ENCODE results near the gene SPTLC2. TPM values are rescaled to one million over a fixed set of nuclear protein-coding genes. Genes with fewer than 3 reads are reported as not detected.
"Not testable (repeated sequence)": the region's sequence is repeated elsewhere in the genome, so short reads cannot be mapped to it uniquely, and the experiment has no call there.

The SPTLC2 gene
- total RNA-seq, 1 donor from 2014 or later: 63.6 TPM

DNA sequence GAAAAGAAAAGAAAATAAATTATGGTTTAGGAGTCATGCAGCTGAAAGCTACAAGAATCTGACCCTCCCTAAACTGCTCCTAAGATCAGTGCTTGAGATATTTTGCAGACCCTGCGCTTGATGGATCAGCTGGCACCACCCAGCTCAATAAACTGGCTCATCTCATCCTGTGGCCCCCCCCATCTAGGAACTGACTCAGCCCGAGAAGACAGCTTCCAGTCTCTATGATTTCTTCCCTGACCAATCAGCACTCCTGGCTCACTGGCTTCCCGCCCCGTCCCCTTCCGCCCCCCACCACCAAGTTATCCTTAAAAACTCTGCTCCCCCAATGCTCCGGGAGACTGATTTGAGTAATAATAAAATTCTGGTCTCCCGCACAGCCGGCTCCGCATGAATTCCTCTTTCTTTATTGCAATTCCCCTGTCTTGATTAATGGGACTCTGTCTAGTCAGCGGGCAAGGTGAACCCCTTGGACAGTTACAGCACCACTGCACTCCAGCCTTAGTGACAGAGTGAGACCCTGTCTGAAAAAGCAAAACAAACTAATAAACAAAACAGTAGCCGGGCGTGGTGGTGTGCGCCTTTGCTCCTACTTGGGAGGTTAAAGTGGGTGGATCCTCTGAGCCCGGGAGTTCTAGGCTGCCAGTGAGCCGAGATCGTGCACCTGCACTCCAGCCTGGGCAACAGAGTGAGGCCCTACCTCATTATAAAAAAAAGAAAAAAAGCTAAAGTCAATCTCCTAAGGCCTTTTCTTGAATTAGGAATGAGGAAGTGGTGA, 24.5 kb upstream of the SPTLC2 start:
- Mint-ChIP-seq H3K27ac (ENCODE audit: unreplicated experiment) (no peak overlapping the region), H3K36me3 (ENCODE audit: low read depth, unreplicated experiment) (no peaks in the 10 kb centered on the region), H3K27me3 (ENCODE audit: unreplicated experiment) (no peaks in the 10 kb centered on the region), H3K9me3 (ENCODE audit: unreplicated experiment) (no peaks in the 10 kb centered on the region), H3K4me1 (ENCODE audit: unreplicated experiment) (no peaks in the 10 kb centered on the region), H3K4me3 (ENCODE audit: unreplicated experiment) (no peak overlapping the region)
- DNase-seq (ENCODE audit: low spot score): no peak
- TF ChIP-seq CTCF (IDR thresholded peaks at IDR 0.05; ENCODE audit: unreplicated experiment): no peak

- Mint-ChIP-seq H3K36me3 (ENCODE audit: low read depth, unreplicated experiment) (no peaks in the 10 kb centered on the region), H3K27me3 (ENCODE audit: unreplicated experiment) (no peaks in the 10 kb centered on the region), H3K27ac (ENCODE audit: unreplicated experiment) (no peak overlapping the region), H3K4me1 (ENCODE audit: unreplicated experiment) (no peaks in the 10 kb centered on the region), H3K4me3 (ENCODE audit: unreplicated experiment) (no peak overlapping the region), H3K9me3 (ENCODE audit: unreplicated experiment) (no peaks in the 10 kb centered on the region)
- no peak for DNase-seq (ENCODE audit: low spot score)
- TF ChIP-seq CTCF (IDR thresholded peaks at IDR 0.05; ENCODE audit: unreplicated experiment): no peak
Observed at GRCh38 chr14:77638771-77639171, 22.3 kb upstream of the SPTLC2 start.

GRCh38 chr14:77635869-77636268, 19.4 kb upstream of the SPTLC2 start:
- not testable (repeated sequence) for H3K27me3 Mint-ChIP-seq (ENCODE audit: unreplicated experiment)

GRCh38 chr14:77635466-77635865, 19.0 kb upstream of the SPTLC2 start:
- not testable (repeated sequence) for H3K4me3 Mint-ChIP-seq (ENCODE audit: unreplicated experiment); H3K27me3 Mint-ChIP-seq (ENCODE audit: unreplicated experiment); H3K9me3 Mint-ChIP-seq (ENCODE audit: unreplicated experiment); H3K27ac Mint-ChIP-seq (ENCODE audit: unreplicated experiment); DNase-seq (ENCODE audit: low spot score); H3K4me1 Mint-ChIP-seq (ENCODE audit: unreplicated experiment); H3K36me3 Mint-ChIP-seq (ENCODE audit: low read depth, unreplicated experiment)

More at GRCh38 chr14:77635869-77636268, 19.4 kb upstream of the SPTLC2 start:
- not testable (repeated sequence) for H3K36me3 Mint-ChIP-seq (ENCODE audit: low read depth, unreplicated experiment); H3K4me3 Mint-ChIP-seq (ENCODE audit: unreplicated experiment); H3K4me1 Mint-ChIP-seq (ENCODE audit: unreplicated experiment); DNase-seq (ENCODE audit: low spot score); H3K27ac Mint-ChIP-seq (ENCODE audit: unreplicated experiment); H3K9me3 Mint-ChIP-seq (ENCODE audit: unreplicated experiment)

DNA sequence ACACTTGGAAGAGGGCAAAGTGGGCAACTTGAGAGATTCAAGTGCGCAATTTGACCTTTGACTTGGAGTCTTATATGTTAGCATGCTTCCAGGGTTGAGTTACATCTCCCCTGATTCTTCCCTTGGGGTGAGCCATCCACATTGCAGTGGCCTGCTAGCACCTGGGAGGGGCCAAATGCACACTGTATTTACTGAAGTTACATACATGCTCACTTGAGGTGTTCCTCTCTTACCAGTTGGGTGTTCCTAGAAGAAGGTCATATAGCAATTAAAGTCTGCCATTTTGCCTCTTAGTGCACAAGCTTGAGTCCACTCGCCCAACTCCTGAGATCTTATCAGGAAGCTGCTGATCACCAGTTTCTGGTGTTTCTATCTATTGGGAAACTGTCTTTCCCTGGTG, 13.7 kb upstream of the SPTLC2 start:
- Mint-ChIP-seq H3K4me1 (ENCODE audit: unreplicated experiment) (no peaks in the 10 kb centered on the region), H3K27me3 (ENCODE audit: unreplicated experiment) (no peaks in the 10 kb centered on the region), H3K27ac (ENCODE audit: unreplicated experiment) (no peak overlapping the region), H3K4me3 (ENCODE audit: unreplicated experiment) (no peak overlapping the region), H3K9me3 (ENCODE audit: unreplicated experiment) (no peaks in the 10 kb centered on the region), H3K36me3 (ENCODE audit: low read depth, unreplicated experiment) (no peaks in the 10 kb centered on the region)
- no peak for DNase-seq (ENCODE audit: low spot score)
- TF ChIP-seq CTCF (IDR thresholded peaks at IDR 0.05; ENCODE audit: unreplicated experiment): no peak

DNA sequence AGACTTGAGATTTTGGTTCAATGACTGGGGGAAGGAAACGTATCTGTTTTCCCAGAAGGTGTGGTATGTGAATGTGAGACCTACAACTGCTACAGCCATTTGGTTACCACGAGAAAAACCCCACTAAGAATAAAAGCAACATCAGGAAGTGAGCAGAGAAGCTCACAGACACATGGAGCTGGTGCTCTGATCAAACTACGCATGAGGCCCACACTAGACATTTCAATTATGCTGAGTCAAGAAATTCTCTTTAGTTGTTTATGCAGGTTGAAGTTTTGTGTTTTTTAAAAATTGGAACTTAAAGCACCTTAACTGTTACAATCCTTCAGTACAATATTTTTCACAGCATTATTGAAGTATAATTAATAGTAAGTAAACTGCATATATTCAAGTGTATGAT, 8.9 kb upstream of the SPTLC2 start:
- no peaks in the 10 kb centered on the region for H3K9me3 Mint-ChIP-seq (ENCODE audit: unreplicated experiment)
- no peak overlapping the region for H3K27ac Mint-ChIP-seq (ENCODE audit: unreplicated experiment)
- TF ChIP-seq CTCF (IDR thresholded peaks at IDR 0.05; ENCODE audit: unreplicated experiment): no peak
- no peaks in the 10 kb centered on the region for H3K36me3 Mint-ChIP-seq (ENCODE audit: low read depth, unreplicated experiment)
- no peaks in the 10 kb centered on the region for H3K27me3 Mint-ChIP-seq (ENCODE audit: unreplicated experiment)
- no peaks in the 10 kb centered on the region for H3K4me1 Mint-ChIP-seq (ENCODE audit: unreplicated experiment)
- DNase-seq (ENCODE audit: low spot score): no peak
- no peak overlapping the region for H3K4me3 Mint-ChIP-seq (ENCODE audit: unreplicated experiment)
